SU-DHL-6 (cell line): Measurements from ENCODE around the gene AMELX.

Experiments used
- H2AFZ ChIP-seq: fragments of 200-600 bp; sonication (generic); 2 replicates; pipeline ENCODE4 v1.6.1; 2014; ENCODE audit warnings: low read depth, mild to moderate bottlenecking, moderate library complexity, mixed read lengths, antibody characterized with exemption, low read length; ENCODE audit not compliant: severe bottlenecking
- H3F3A ChIP-seq: fragments of 200-600 bp; shearing (Covaris generic); 2 replicates; pipeline ENCODE4 v1.6.0; 2016; ENCODE audit warnings: antibody characterized with exemption, mild to moderate bottlenecking; ENCODE audit not compliant: insufficient read depth
- H3K27ac ChIP-seq: fragments of 200-600 bp; sonication (generic); 2 replicates; pipeline ENCODE4 v1.5.1; 2016; ENCODE audit warnings: low read depth, mild to moderate bottlenecking, low read length, moderate library complexity, mixed read lengths
- H3K27me3 ChIP-seq: fragments of 200-600 bp; sonication (generic), shearing (Covaris generic); 2 replicates; pipeline ENCODE4 v1.6.0; 2014; ENCODE audit warnings: mild to moderate bottlenecking, low read length
- H3K36me3 ChIP-seq: fragments of 200-600 bp; sonication (generic); 2 replicates; pipeline ENCODE4 v1.6.1; 2014; ENCODE audit warnings: mild to moderate bottlenecking, low read length, mixed read lengths
- H3K4me2 ChIP-seq: fragments of 300-600, 200-600 bp; shearing (Covaris generic), sonication (generic); 2 replicates; pipeline ENCODE4 v1.6.0; 2014; ENCODE audit warnings: low read length, low read depth, mild to moderate bottlenecking; ENCODE audit not compliant: poor library complexity, severe bottlenecking
- H3K4me3 ChIP-seq: fragments of 200-600 bp; sonication (generic); 2 replicates; pipeline ENCODE4 v1.5.1; 2014; ENCODE audit warnings: antibody characterized with exemption, low read length, mild to moderate bottlenecking, mixed read lengths; ENCODE audit not compliant: insufficient read depth, poor library complexity, severe bottlenecking
- H3K79me2 ChIP-seq: fragments of 200-600 bp; sonication (generic); 2 replicates; pipeline ENCODE4 v1.6.1; 2014; ENCODE audit warnings: mild to moderate bottlenecking, low read length, moderate library complexity; ENCODE audit not compliant: insufficient read depth
- H3K9ac ChIP-seq: fragments of 200-600 bp; sonication (generic); 2 replicates; pipeline ENCODE4 v1.7.0; 2014; ENCODE audit warnings: mild to moderate bottlenecking, low read length
- H3K9me2 ChIP-seq: fragments of 200-600 bp; sonication (generic); replicated peaks from 2 replicates; pipeline ENCODE4 v1.6.1; 2014; ENCODE audit warnings: low read length; ENCODE audit not compliant: insufficient read depth
- H3K9me3 ChIP-seq: fragments of 200-600 bp; sonication (generic); 2 replicates; pipeline ENCODE4 v1.6.1; 2014; ENCODE audit warnings: low read length, mixed read lengths; ENCODE audit not compliant: insufficient read depth
- H4K20me1 ChIP-seq: fragments of 200-600 bp; sonication (generic); 2 replicates; pipeline ENCODE4 v1.6.1; 2014; ENCODE audit warnings: low read depth, mild to moderate bottlenecking, antibody characterized with exemption, low read length, moderate library complexity, mixed read lengths
- EZH2phosphoT487 ChIP-seq: fragments of 200-600 bp; sonication (generic), shearing (Covaris generic); conservative IDR thresholded peaks from 2 replicates; pipeline ENCODE4 v1.6.1; 2018; ENCODE audit warnings: mild to moderate bottlenecking, antibody characterized with exemption, low read length, moderate library complexity, mixed read lengths
- TF ChIP-seq, protein P1 (sequence below): fragments of 200-600 bp; sonication (generic); IDR thresholded peaks from one replicate; pipeline ENCODE4 v1.5.1; 2017; ENCODE audit warnings: antibody characterized with exemption, mild to moderate bottlenecking, low read length, moderate library complexity; ENCODE audit not compliant: insufficient read depth, poor library complexity, severe bottlenecking

AMELX gene

DNA sequence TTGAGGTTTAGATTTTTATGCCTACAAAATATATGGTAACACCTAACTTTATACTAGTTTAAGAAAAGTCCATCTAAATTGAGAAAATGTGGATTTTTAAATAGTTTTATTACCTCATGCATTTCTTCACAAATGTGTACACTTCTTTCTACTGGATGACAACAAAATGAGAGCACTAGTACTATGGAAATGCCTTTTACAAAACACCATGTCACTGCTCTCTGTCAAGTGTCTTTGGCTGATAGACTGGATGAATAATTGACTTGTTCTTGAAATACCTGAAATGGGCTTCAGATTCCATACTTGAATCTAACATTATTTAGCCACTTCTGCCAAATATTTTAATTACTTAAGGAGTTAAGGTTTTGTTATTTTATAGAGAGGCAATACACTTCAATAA lies 49.5 kb downstream of the AMELX start:
- Histone ChIP-seq H3K4me2 (no peak overlapping the region), H3K79me2 (no peaks in the 10 kb centered on the region), H3K9ac (no peak overlapping the region), H4K20me1 (no peaks in the 10 kb centered on the region), H3K27me3 (no peaks in the 10 kb centered on the region), H3K27ac (no peak overlapping the region), H3K9me3 (no peaks in the 10 kb centered on the region), H3F3A (no peaks in the 10 kb centered on the region), H3K4me3 (no peak overlapping the region), H2AFZ (no peak overlapping the region), H3K36me3 (no peaks in the 10 kb centered on the region), H3K9me2 (no peaks in the 10 kb centered on the region)
- TF ChIP-seq, protein P1, sequence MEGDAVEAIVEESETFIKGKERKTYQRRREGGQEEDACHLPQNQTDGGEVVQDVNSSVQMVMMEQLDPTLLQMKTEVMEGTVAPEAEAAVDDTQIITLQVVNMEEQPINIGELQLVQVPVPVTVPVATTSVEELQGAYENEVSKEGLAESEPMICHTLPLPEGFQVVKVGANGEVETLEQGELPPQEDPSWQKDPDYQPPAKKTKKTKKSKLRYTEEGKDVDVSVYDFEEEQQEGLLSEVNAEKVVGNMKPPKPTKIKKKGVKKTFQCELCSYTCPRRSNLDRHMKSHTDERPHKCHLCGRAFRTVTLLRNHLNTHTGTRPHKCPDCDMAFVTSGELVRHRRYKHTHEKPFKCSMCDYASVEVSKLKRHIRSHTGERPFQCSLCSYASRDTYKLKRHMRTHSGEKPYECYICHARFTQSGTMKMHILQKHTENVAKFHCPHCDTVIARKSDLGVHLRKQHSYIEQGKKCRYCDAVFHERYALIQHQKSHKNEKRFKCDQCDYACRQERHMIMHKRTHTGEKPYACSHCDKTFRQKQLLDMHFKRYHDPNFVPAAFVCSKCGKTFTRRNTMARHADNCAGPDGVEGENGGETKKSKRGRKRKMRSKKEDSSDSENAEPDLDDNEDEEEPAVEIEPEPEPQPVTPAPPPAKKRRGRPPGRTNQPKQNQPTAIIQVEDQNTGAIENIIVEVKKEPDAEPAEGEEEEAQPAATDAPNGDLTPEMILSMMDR = no peak
- no peak for TF ChIP-seq EZH2phosphoT487

DNA sequence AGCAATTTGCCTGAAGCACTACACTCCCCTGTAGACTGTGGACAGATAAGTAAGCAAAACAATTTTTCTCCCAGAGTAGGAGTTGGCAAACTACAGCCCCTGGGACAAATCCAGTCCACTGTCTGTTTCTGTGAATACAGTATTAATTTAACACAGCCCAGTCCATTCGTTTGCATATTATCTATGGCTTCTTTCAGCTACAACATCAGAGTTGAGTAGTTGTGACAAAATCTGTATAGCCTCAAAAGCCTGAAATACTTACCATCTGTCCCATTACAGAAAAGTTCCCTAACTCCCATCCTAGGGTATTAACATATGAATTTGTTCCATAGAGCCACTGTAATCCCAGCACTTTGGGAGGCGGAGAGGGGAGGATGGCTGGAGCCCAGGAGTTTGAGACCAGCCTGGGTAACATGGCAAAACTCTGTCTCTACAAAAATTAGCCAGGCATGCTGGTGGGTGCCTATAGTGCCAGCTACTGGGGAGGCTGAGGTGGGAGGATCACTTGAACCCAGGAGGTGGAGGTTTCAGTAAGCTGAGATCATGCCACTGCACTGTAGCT lies 53.0 kb downstream of the AMELX start:
- no peaks in the 10 kb centered on the region for H3K27me3 ChIP-seq
- no peaks in the 10 kb centered on the region for H4K20me1 ChIP-seq
- H3K36me3 ChIP-seq = no peaks in the 10 kb centered on the region
- no peak overlapping the region for H3K9ac ChIP-seq
- TF ChIP-seq EZH2phosphoT487 = no peak
- TF ChIP-seq, protein P1 = no peak
- no peak overlapping the region for H3K27ac ChIP-seq
- no peak overlapping the region for H2AFZ ChIP-seq
- no peak overlapping the region for H3K4me2 ChIP-seq
- no peaks in the 10 kb centered on the region for H3K9me2 ChIP-seq
- H3K4me3 ChIP-seq = no peak overlapping the region
- no peaks in the 10 kb centered on the region for H3K9me3 ChIP-seq
- H3F3A ChIP-seq = no peaks in the 10 kb centered on the region
- H3K79me2 ChIP-seq = no peaks in the 10 kb centered on the region

DNA sequence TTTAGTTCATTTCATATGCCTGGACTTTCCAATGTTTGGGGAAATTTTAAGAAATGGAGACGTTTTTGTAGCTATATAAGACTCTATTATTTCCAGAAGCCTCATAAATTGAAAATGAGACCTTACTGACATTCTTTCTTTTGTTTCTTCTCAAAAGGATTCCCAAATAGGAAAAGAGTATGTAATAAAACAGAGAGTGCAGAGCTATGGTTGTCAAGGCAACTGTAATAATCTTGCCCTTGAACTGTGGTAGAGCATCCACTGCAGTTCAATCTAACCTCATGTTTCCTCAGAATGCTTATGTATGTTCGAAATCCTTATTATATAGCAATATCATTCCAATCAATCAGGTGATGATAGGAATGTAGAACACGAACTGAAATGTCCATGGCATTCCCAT lies 54.1 kb downstream of the AMELX start:
- no peaks in the 10 kb centered on the region for H3K36me3 ChIP-seq
- no peaks in the 10 kb centered on the region for H3K27me3 ChIP-seq
- H3K9me3 ChIP-seq = no peaks in the 10 kb centered on the region
- H3K4me2 ChIP-seq = no peak overlapping the region
- no peaks in the 10 kb centered on the region for H3K9me2 ChIP-seq
- no peaks in the 10 kb centered on the region for H4K20me1 ChIP-seq
- H3K9ac ChIP-seq = no peak overlapping the region
- no peak overlapping the region for H3K27ac ChIP-seq
- no peak overlapping the region for H2AFZ ChIP-seq
- no peak overlapping the region for H3K4me3 ChIP-seq
- no peaks in the 10 kb centered on the region for H3K79me2 ChIP-seq
- H3F3A ChIP-seq = no peaks in the 10 kb centered on the region
- no peak for TF ChIP-seq EZH2phosphoT487
- TF ChIP-seq, protein P1 = no peak

DNA sequence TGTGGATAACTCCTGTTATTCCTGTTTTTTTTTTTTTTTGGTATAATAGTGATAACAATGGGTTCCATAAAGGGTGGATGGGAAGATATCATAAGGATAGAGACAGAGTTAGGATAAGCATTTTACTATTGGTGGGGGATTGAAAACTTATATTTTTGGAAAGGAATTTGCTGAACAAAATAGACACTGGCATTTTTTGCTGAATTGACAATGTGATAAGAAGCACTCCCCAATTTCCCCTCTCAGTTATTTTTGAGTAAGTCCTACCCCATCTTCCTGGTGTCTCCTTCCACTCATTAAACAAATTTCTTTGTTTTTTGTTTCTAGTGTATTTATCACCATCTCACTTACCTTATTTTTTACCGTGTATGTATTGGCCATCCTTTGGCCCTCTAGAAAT lies 55.8 kb downstream of the AMELX start:
- Histone ChIP-seq H3K9ac (no peak overlapping the region), H3K4me2 (no peak overlapping the region), H3K9me2 (no peaks in the 10 kb centered on the region), H3F3A (no peaks in the 10 kb centered on the region), H3K27me3 (no peaks in the 10 kb centered on the region), H3K9me3 (no peaks in the 10 kb centered on the region), H2AFZ (no peak overlapping the region), H3K36me3 (no peaks in the 10 kb centered on the region), H4K20me1 (no peaks in the 10 kb centered on the region), H3K4me3 (no peak overlapping the region), H3K79me2 (no peaks in the 10 kb centered on the region), H3K27ac (no peak overlapping the region)
- TF ChIP-seq, protein P1 = no peak
- TF ChIP-seq EZH2phosphoT487 = no peak
